GM12873 (cell line): ENCODE measurements around the gene EFNA1.

ENCODE experiments used
- CTCF ChIP-seq: IDR thresholded peaks from 2 replicates; pipeline ENCODE4 v1.5.1; 2012; ENCODE audit warnings: low read depth, mild to moderate bottlenecking, moderate library complexity, low read length, control low read depth; ENCODE audit not compliant: insufficient read depth; ENCODE audit errors: missing control alignments

The EFNA1 gene

DNA sequence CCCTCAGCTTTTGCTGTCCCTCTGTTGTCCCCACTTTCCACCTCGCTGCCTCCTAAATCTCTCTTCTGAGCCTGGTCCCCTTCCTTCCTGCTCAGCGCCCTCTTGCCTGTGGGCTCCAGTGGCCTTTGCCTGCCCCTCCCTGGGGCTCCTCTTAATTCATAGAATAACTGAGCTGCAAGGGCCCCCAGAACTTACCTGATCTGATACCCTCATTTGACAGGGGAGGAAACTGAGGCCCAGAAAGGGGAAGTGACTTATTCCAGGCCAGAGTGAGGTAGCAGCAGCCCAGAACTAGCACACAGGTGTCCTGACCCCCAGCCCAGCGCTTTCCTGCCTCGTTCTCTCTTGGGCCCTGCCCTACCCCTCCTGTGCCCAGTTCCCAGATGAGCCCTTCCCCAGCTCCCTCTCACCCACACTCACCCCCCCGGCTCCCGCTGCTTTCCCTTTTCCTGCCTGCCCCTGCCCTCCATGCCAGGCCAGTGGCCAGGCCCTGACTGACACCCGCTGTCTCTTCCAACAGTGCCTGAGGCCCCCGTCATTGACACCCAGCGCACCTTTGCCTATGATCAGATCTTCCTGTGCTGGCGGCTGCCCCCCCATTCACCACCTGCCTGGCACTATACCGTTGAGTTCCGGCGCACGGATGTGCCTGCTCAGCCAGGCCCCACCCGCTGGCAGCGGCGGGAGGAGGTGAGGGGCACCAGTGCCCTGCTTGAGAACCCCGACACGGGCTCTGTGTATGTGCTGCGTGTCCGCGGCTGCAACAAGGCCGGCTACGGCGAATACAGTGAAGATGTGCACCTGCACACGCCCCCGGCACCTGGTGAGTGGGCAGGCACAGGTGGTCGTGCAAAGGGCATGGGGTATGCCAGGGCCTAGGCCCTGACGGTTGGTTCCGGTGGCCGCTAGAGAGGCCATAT, 51.7 kb downstream of the EFNA1 start:
- no peak for TF ChIP-seq CTCF

DNA sequence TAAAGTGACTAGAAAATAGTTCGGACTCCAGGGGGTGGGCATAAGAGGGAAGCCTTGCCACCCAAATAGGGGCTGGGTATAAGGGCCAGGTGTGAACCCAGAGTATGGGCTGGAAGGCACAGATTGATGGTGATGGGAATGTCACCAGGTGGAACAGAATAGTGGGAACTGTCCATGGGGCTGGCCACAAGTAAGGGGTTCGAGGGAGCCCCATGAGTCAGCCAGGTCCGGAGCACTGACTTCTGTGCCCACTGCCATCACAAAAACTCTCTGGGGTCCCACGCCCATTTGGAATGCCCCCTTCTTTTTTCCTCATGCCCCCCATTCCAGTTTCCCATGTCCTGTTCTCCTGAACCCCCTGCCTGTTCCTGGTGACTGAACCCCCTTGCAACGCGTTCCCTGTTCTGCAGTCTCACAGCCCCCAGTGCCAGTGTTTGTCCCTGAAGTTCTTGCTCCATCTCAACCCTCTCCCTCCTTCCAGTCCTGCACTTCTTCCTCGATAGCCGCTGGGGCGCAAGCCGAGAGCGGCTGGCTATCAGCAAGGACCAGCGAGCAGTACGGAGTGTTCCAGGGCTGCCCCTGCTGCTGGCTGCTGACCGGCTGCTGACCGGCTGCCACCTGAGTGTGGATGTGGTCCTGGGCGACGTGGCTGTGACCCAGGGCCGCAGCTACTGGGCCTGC, 53.8 kb downstream of the EFNA1 start:
- TF ChIP-seq CTCF = no peak

- TF ChIP-seq CTCF = no peak
These were observed 54.4 kb downstream of the EFNA1 start for GRCh38 chr1:155182052-155182550.

- TF ChIP-seq CTCF = no peak
These were observed 56.1 kb downstream of the EFNA1 start for GRCh38 chr1:155183775-155184221.

- TF ChIP-seq CTCF = no peak
These were observed 56.7 kb downstream of the EFNA1 start for GRCh38 chr1:155184351-155184811.
